Activated naive CD4-positive, alpha-beta T cell treated with anti-CD3 and anti-CD28 coated beads, Interleukin-2, amount 10 ng/mL, durations not matched to agents 7 days and 5 days (primary cell): ENCODE measurements around the gene CCDC81.
"Not testable (repeated sequence)": the region's sequence is repeated elsewhere in the genome, so short reads cannot be mapped to it uniquely, and the experiment has no call there.

Experiments
- CTCF ChIA-PET: fragments of 350-600 bp; sonication (Branson Sonifier 250); formaldehyde crosslinking; loops from one replicate; lab custom pipeline; 2021; ENCODE audit warnings: antibody characterized with exemption; lab: Charles Lee
- DNase-seq: peaks from one replicate; pipeline ENCODE4 v3.0.0-alpha.2; 2020
- H3K27ac Mint-ChIP-seq: one replicate; pipeline ENCODE4 v1.8.0; 2021; ENCODE audit warnings: mild to moderate bottlenecking, moderate library complexity, mixed read lengths
- H3K27me3 Mint-ChIP-seq: one replicate; pipeline ENCODE4 v1.8.0; 2021; ENCODE audit warnings: mild to moderate bottlenecking, mixed read lengths
- H3K36me3 Mint-ChIP-seq: one replicate; pipeline ENCODE4 v1.8.0; 2021; ENCODE audit warnings: mixed read lengths
- H3K4me1 Mint-ChIP-seq: one replicate; pipeline ENCODE4 v1.8.0; 2021; ENCODE audit warnings: mixed read lengths
- H3K4me3 Mint-ChIP-seq: one replicate; pipeline ENCODE4 v1.8.0; 2021; ENCODE audit warnings: mild to moderate bottlenecking, moderate library complexity, mixed read lengths
- H3K9me3 Mint-ChIP-seq: one replicate; pipeline ENCODE4 v1.8.0; 2021; ENCODE audit warnings: mixed read lengths

The CCDC81 gene

GRCh38 chr11:86408845-86409244 is 34.2 kb downstream of the CCDC81 start:
- CTCF ChIA-PET: no interaction called here
- no peak for DNase-seq
- H3K4me3 Mint-ChIP-seq: no peak overlapping the region
- no peaks in the 10 kb centered on the region for H3K27me3 Mint-ChIP-seq
- no peaks in the 10 kb centered on the region for H3K4me1 Mint-ChIP-seq
- H3K27ac Mint-ChIP-seq: no peak overlapping the region
- no peaks in the 10 kb centered on the region for H3K36me3 Mint-ChIP-seq
- no peaks in the 10 kb centered on the region for H3K9me3 Mint-ChIP-seq

GRCh38 chr11:86414032-86414431 is 39.3 kb downstream of the CCDC81 start:
- Mint-ChIP-seq H3K27ac (no peak overlapping the region), H3K4me1 (no peaks in the 10 kb centered on the region), H3K9me3 (no peaks in the 10 kb centered on the region), H3K27me3 (no peaks in the 10 kb centered on the region), H3K36me3 (no peaks in the 10 kb centered on the region), H3K4me3 (no peak overlapping the region)
- no peak for DNase-seq
- CTCF ChIA-PET: interaction anchor here (1.2 kb wide), 1 partner anchor 43 kb away, joined by 4 read pairs; no protein-coding TSS in a partner anchor

GRCh38 chr11:86415026-86415425 is 40.3 kb downstream of the CCDC81 start:
- no peaks in the 10 kb centered on the region for H3K9me3 Mint-ChIP-seq
- no peaks in the 10 kb centered on the region for H3K36me3 Mint-ChIP-seq
- DNase-seq: no peak
- CTCF ChIA-PET: interaction anchor here (1.2 kb wide), 1 partner anchor 42 kb away, joined by 4 read pairs; no protein-coding TSS in a partner anchor
- no peaks in the 10 kb centered on the region for H3K4me1 Mint-ChIP-seq
- H3K4me3 Mint-ChIP-seq: no peak overlapping the region
- H3K27ac Mint-ChIP-seq: no peak overlapping the region
- no peaks in the 10 kb centered on the region for H3K27me3 Mint-ChIP-seq

- Mint-ChIP-seq H3K27ac (no peak overlapping the region), H3K36me3 (no peaks in the 10 kb centered on the region), H3K27me3 (no peaks in the 10 kb centered on the region), H3K4me1 (no peaks in the 10 kb centered on the region), H3K9me3 (no peaks in the 10 kb centered on the region), H3K4me3 (no peak overlapping the region)
- CTCF ChIA-PET: no interaction called here
- no peak for DNase-seq
Observed at GRCh38 chr11:86416494-86416893, 41.8 kb downstream of the CCDC81 start.

- H3K27ac Mint-ChIP-seq, H3K4me1 Mint-ChIP-seq, CTCF ChIA-PET, H3K36me3 Mint-ChIP-seq, H3K9me3 Mint-ChIP-seq, DNase-seq, H3K4me3 Mint-ChIP-seq, H3K27me3 Mint-ChIP-seq: not testable (repeated sequence)
Observed at GRCh38 chr11:86416951-86417350, 42.3 kb downstream of the CCDC81 start.

GRCh38 chr11:86418106-86418505 is 43.4 kb downstream of the CCDC81 start:
- DNase-seq: no peak
- no peaks in the 10 kb centered on the region for H3K9me3 Mint-ChIP-seq
- no peak overlapping the region for H3K4me3 Mint-ChIP-seq
- no peaks in the 10 kb centered on the region for H3K36me3 Mint-ChIP-seq
- no peak overlapping the region for H3K27ac Mint-ChIP-seq
- H3K27me3 Mint-ChIP-seq: no peaks in the 10 kb centered on the region
- no peaks in the 10 kb centered on the region for H3K4me1 Mint-ChIP-seq
- CTCF ChIA-PET: interaction anchor here (1.0 kb wide), 1 partner anchor 395 kb away, joined by 3 read pairs; no protein-coding TSS in a partner anchor

GRCh38 chr11:86418513-86418912 is 43.8 kb downstream of the CCDC81 start:
- no peak overlapping the region for H3K4me3 Mint-ChIP-seq
- H3K27ac Mint-ChIP-seq: no peak overlapping the region
- DNase-seq: no peak
- CTCF ChIA-PET: interaction anchor here (1.0 to 1.7 kb wide), 4 partner anchors 200 to 770 kb away, joined by 3 to 5 read pairs (median 3); partner anchors contain the start of genes CCDC83 and TMEM126A
- H3K36me3 Mint-ChIP-seq: no peaks in the 10 kb centered on the region
- H3K27me3 Mint-ChIP-seq: no peaks in the 10 kb centered on the region
- no peaks in the 10 kb centered on the region for H3K4me1 Mint-ChIP-seq
- no peaks in the 10 kb centered on the region for H3K9me3 Mint-ChIP-seq

GRCh38 chr11:86418917-86419316 is 44.2 kb downstream of the CCDC81 start:
- no peak overlapping the region for H3K27ac Mint-ChIP-seq
- H3K27me3 Mint-ChIP-seq: no peaks in the 10 kb centered on the region
- no peak for DNase-seq
- H3K36me3 Mint-ChIP-seq: no peaks in the 10 kb centered on the region
- H3K4me3 Mint-ChIP-seq: no peak overlapping the region
- CTCF ChIA-PET: interaction anchor here (1.0 to 1.7 kb wide), 4 partner anchors 200 to 771 kb away, joined by 3 to 5 read pairs (median 3); partner anchors contain the start of genes CCDC83 and TMEM126A
- no peaks in the 10 kb centered on the region for H3K9me3 Mint-ChIP-seq
- no peaks in the 10 kb centered on the region for H3K4me1 Mint-ChIP-seq

GRCh38 chr11:86421946-86422345 is 47.3 kb downstream of the CCDC81 start:
- DNase-seq: no peak
- no peaks in the 10 kb centered on the region for H3K4me1 Mint-ChIP-seq
- CTCF ChIA-PET: no interaction called here
- no peaks in the 10 kb centered on the region for H3K27me3 Mint-ChIP-seq
- H3K4me3 Mint-ChIP-seq: no peak overlapping the region
- H3K27ac Mint-ChIP-seq: no peak overlapping the region
- H3K9me3 Mint-ChIP-seq: no peaks in the 10 kb centered on the region
- no peaks in the 10 kb centered on the region for H3K36me3 Mint-ChIP-seq

GRCh38 chr11:86422371-86422770 is 47.7 kb downstream of the CCDC81 start:
- Mint-ChIP-seq H3K9me3 (no peaks in the 10 kb centered on the region), H3K27me3 (no peaks in the 10 kb centered on the region), H3K4me1 (no peaks in the 10 kb centered on the region), H3K36me3 (no peaks in the 10 kb centered on the region), H3K4me3 (no peak overlapping the region), H3K27ac (no peak overlapping the region)
- no peak for DNase-seq
- CTCF ChIA-PET: no interaction called here

- H3K4me1 Mint-ChIP-seq, H3K4me3 Mint-ChIP-seq, DNase-seq, H3K27ac Mint-ChIP-seq, H3K36me3 Mint-ChIP-seq, H3K9me3 Mint-ChIP-seq, H3K27me3 Mint-ChIP-seq: not testable (repeated sequence)
- CTCF ChIA-PET: interaction anchor here (1.0 kb wide), 1 partner anchor 57 kb away, joined by 3 read pairs; no protein-coding TSS in a partner anchor
Observed at GRCh38 chr11:86423488-86423887, 48.8 kb downstream of the CCDC81 start.

GRCh38 chr11:86427441-86427840 is 52.8 kb downstream of the CCDC81 start:
- Mint-ChIP-seq H3K27ac (no peak overlapping the region), H3K4me3 (no peak overlapping the region), H3K36me3 (no peaks in the 10 kb centered on the region), H3K27me3 (peaks cover 7% of the 10 kb centered on the region), H3K4me1 (no peaks in the 10 kb centered on the region), H3K9me3 (peaks cover 3% of the 10 kb centered on the region)
- CTCF ChIA-PET: no interaction called here
- no peak for DNase-seq

- Mint-ChIP-seq H3K9me3 (peaks cover 3% of the 10 kb centered on the region), H3K4me3 (no peak overlapping the region), H3K27me3 (peaks cover 7% of the 10 kb centered on the region), H3K4me1 (no peaks in the 10 kb centered on the region), H3K36me3 (no peaks in the 10 kb centered on the region), H3K27ac (no peak overlapping the region)
- CTCF ChIA-PET: no interaction called here
- DNase-seq: no peak
Observed at GRCh38 chr11:86431258-86431657, 56.6 kb downstream of the CCDC81 start.

GRCh38 chr11:86433361-86434095 is 58.8 kb downstream of the CCDC81 start:
- DNase-seq, H3K4me1 Mint-ChIP-seq, H3K4me3 Mint-ChIP-seq, H3K27ac Mint-ChIP-seq, H3K36me3 Mint-ChIP-seq, H3K27me3 Mint-ChIP-seq, CTCF ChIA-PET, H3K9me3 Mint-ChIP-seq: not testable (repeated sequence)

- CTCF ChIA-PET: no interaction called here
- peaks cover 3% of the 10 kb centered on the region for H3K9me3 Mint-ChIP-seq
- H3K27ac Mint-ChIP-seq: no peak overlapping the region
- H3K4me1 Mint-ChIP-seq: no peaks in the 10 kb centered on the region
- no peaks in the 10 kb centered on the region for H3K36me3 Mint-ChIP-seq
- H3K27me3 Mint-ChIP-seq: peaks cover 3% of the 10 kb centered on the region
- no peak for DNase-seq
- no peak overlapping the region for H3K4me3 Mint-ChIP-seq
Observed at GRCh38 chr11:86435711-86436110, 61.0 kb downstream of the CCDC81 start.
